SK-N-SH (cell line): ENCODE measurements around the gene CCNF. TPM values are rescaled to one million over a fixed set of nuclear protein-coding genes. Genes with fewer than 3 reads are reported as not detected.

ENCODE experiments used
- CTCF ChIA-PET: fragments of 300-600, 350-600 bp; formaldehyde crosslinking; extraction: SDS; loops from one replicate; lab custom pipeline; 2021; lab: Yijun Ruan, JAX
- POLR2A ChIA-PET: fragments of 350-600 bp; sonication (Branson Sonifier 250); formaldehyde crosslinking; extraction: SDS; loops from one replicate; lab custom pipeline; 2020; ENCODE audit warnings: antibody characterized with exemption, inconsistent platforms; lab: Yijun Ruan, JAX
- DNase-seq: peaks from one replicate; pipeline ENCODE4 v3.0.0; 2012
- H2AFZ ChIP-seq: fragments of 200-600 bp; sonication (generic); 2 replicates; pipeline ENCODE4 v1.8.1; 2016; ENCODE audit warnings: antibody characterized with exemption, mild to moderate bottlenecking, low read depth
- H3F3A ChIP-seq: fragments of 200-600 bp; sonication (generic); replicated peaks from 2 replicates; pipeline ENCODE3; 2016; ENCODE audit warnings: antibody characterized with exemption, mild to moderate bottlenecking; ENCODE audit not compliant: insufficient read depth
- H3K27ac ChIP-seq, 2 experiments: fragments of 200-500 bp in 1 of 2; fragments of 200-600 bp in 1 of 2; sonication (Bioruptor generic) in 1 of 2; sonication (generic), shearing (Covaris generic) in 1 of 2; 2 replicates each; pipeline versions ENCODE4 v1.5.1 to v1.6.1; 2014 to 2016; ENCODE audit warnings: low read depth in 2 of 2, inconsistent platforms in 1 of 2, low read length in 1 of 2, mild to moderate bottlenecking in 1 of 2, mixed read lengths in 1 of 2
- H3K27me3 ChIP-seq: fragments of 200-600 bp; sonication (generic), shearing (Covaris generic); 2 replicates; pipeline ENCODE4 v1.6.1; 2016; ENCODE audit warnings: mixed run types; ENCODE audit not compliant: insufficient read depth
- H3K36me3 ChIP-seq, 2 experiments: fragments of 200-500 bp in 1 of 2; fragments of 200-600 bp in 1 of 2; sonication (Bioruptor generic) in 1 of 2; sonication (generic) in 1 of 2; replicated peaks in 1 of 2; 2 replicates each; pipeline versions ENCODE3 to v1.5.1; 2014 to 2016; ENCODE audit warnings: low read length in 1 of 2, mild to moderate bottlenecking in 1 of 2; ENCODE audit not compliant: insufficient read depth in 2 of 2, control insufficient read depth in 1 of 2
- H3K4me1 ChIP-seq, 2 experiments: fragments of 200-500 bp in 1 of 2; fragments of 200-600 bp in 1 of 2; sonication (Bioruptor generic) in 1 of 2; sonication (generic), shearing (Covaris generic) in 1 of 2; 2 replicates each; pipeline versions ENCODE4 v1.5.1 to v1.6.1; 2014 to 2016; ENCODE audit warnings: low read depth in 1 of 2, low read length in 1 of 2, mixed run types in 1 of 2; ENCODE audit not compliant: insufficient read depth in 2 of 2, control insufficient read depth in 1 of 2
- H3K4me2 ChIP-seq: fragments of 200-600 bp; sonication (generic), shearing (Covaris generic); 2 replicates; pipeline ENCODE4 v1.6.1; 2017; ENCODE audit warnings: mixed run types
- H3K4me3 ChIP-seq, 2 experiments: fragments of 200-500 bp in 1 of 2; fragments of 200-600 bp in 1 of 2; sonication (Bioruptor generic) in 1 of 2; sonication (generic), shearing (Covaris generic) in 1 of 2; 2 replicates each; pipeline versions ENCODE4 v1.5.1 to v1.8.1; 2014 to 2016; ENCODE audit warnings: low read depth in 2 of 2, inconsistent platforms in 1 of 2, low read length in 1 of 2, mild to moderate bottlenecking in 1 of 2, mixed read lengths in 1 of 2, moderate library complexity in 1 of 2
- H3K79me2 ChIP-seq: fragments of 200-600 bp; sonication (generic); 2 replicates; pipeline ENCODE4 v1.8.1; 2017; ENCODE audit warnings: mild to moderate bottlenecking; ENCODE audit not compliant: insufficient read depth
- H3K9ac ChIP-seq: fragments of 200-600 bp; sonication (generic); 2 replicates; pipeline ENCODE4 v1.6.1; 2017; ENCODE audit warnings: mixed run types
- H3K9me2 ChIP-seq: fragments of 200-600 bp; sonication (generic); 2 replicates; pipeline ENCODE4 v1.6.1; 2017; ENCODE audit warnings: mixed run types
- H3K9me3 ChIP-seq: fragments of 200-600 bp; sonication (generic); 2 replicates; pipeline ENCODE4 v1.6.1; 2017; ENCODE audit warnings: mixed run types, mild to moderate bottlenecking, moderate library complexity
- H4K20me1 ChIP-seq: fragments of 200-600 bp; sonication (generic); 2 replicates; pipeline ENCODE4 v1.6.1; 2017; ENCODE audit warnings: mild to moderate bottlenecking, mixed run types; ENCODE audit not compliant: insufficient read depth
- EZH2phosphoT487 ChIP-seq: fragments of 200-600 bp; sonication (generic); IDR thresholded peaks from 2 replicates; pipeline ENCODE4 v1.6.1; 2017; ENCODE audit warnings: low read depth, mixed run types, mild to moderate bottlenecking, antibody characterized with exemption, moderate library complexity, borderline replicate concordance
- FOSL2 ChIP-seq: IDR thresholded peaks from 2 replicates; pipeline ENCODE4 v1.4.0; 2012; ENCODE audit warnings: low read depth, mild to moderate bottlenecking, moderate library complexity, borderline replicate concordance
- FOXJ3 ChIP-seq: sonication (generic); formaldehyde crosslinking; IDR thresholded peaks from 2 replicates; pipeline ENCODE4 v1.5.1; 2020; ENCODE audit warnings: mild to moderate bottlenecking, missing genetic modification reagents
- GABPA ChIP-seq: IDR thresholded peaks from 2 replicates; pipeline ENCODE4 v1.4.0; 2012; ENCODE audit warnings: low read depth, mild to moderate bottlenecking
- NFIC ChIP-seq: IDR thresholded peaks from 2 replicates; pipeline ENCODE4 v1.4.0; 2012; ENCODE audit warnings: borderline replicate concordance
- POLR2AphosphoS5 ChIP-seq: IDR thresholded peaks from 2 replicates; pipeline ENCODE4 v1.6.1; 2012; ENCODE audit warnings: low read depth, low read length
- RAD21 ChIP-seq: IDR thresholded peaks from 2 replicates; pipeline ENCODE4 v1.6.1; 2012; ENCODE audit warnings: mild to moderate bottlenecking, low read length
- TEAD4 ChIP-seq: IDR thresholded peaks from 2 replicates; pipeline ENCODE4 v1.4.0; 2012; ENCODE audit warnings: mild to moderate bottlenecking, borderline replicate concordance; ENCODE audit not compliant: insufficient read depth
- YY1 ChIP-seq: IDR thresholded peaks from 2 replicates; pipeline ENCODE4 v1.4.0; 2012; ENCODE audit warnings: low read depth, mild to moderate bottlenecking
- WGBS: methylation state at CpG from one replicate; pipeline ENCODE4 v1.1.6; 2017; ENCODE audit warnings: low lambda C conversion rate; 5-methylcytosine and 5-hydroxymethylcytosine counted together
- polyA plus RNA-seq, 3 experiments: library from polyadenylated mRNA; depleted of rRNA; stranded (reverse); fragments of >200 nt; gene quantifications; 2 replicates each; pipeline ENCODE4 v1.2.3, GENCODE V29; 2012
- TF ChIP-seq, protein P1 (sequence below): IDR thresholded peaks from 2 replicates; pipeline ENCODE4 v1.4.0; 2012; ENCODE audit warnings: low read depth, borderline replicate concordance
- TF ChIP-seq, protein P2 (sequence below): fragments of 150-350 bp; IDR thresholded peaks from 2 replicates; pipeline ENCODE4 v1.6.1; 2016; ENCODE audit warnings: mild to moderate bottlenecking, low read depth, low read length
- TF ChIP-seq, protein P3 (sequence below): fragments of 200-600 bp; sonication (generic); IDR thresholded peaks from 2 replicates; pipeline ENCODE4 v1.6.1; 2017; ENCODE audit warnings: antibody characterized with exemption, mild to moderate bottlenecking, moderate library complexity

Gene CCNF
- polyA plus RNA-seq, 1 of the 3 experiments (the other 2 are of a cell fraction) = 4.6 TPM

DNA sequence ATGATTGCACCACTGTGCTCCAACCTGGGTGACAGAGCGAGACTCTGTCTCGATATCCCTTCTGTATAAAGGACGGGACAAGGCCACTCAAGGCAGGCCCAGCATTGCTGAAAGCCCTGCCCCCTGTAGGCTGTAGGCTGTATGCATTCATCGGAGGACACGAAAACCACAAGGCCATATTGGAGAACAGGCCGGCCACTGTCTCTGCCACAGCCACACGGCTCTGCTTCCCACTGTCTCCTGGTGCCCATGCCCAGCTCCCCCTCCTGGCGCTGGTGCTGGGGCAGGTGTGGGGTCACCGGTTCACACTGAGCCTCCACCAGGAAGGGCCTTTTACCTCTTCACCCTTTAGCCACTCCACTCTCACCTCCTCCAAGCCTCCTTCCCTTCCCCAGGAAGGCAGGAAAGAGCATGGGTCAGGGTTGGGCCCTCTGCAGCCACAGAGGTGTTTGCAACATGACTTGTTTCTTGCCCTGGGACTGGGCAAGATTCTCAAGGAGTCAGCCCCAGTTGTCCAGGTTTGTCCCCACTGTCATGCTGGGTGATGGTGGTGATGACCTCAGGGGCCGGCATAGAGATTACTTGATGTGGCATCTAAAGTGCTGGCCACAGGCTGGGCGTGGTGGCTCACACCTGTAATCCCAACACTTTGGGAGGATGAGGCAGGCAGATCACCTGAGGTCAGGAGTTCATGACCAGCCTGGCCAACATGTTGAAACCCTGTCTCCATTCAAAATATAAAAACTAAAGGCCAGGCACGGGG, 36.6 kb downstream of the CCNF start:
- Histone ChIP-seq H3K4me2 (no peak overlapping the region), H3F3A (peaks cover 13% of the 10 kb centered on the region), H3K9me3 (no peaks in the 10 kb centered on the region), H3K9me2 (no peaks in the 10 kb centered on the region), H3K4me3 (no peak overlapping the region), H4K20me1 (no peaks in the 10 kb centered on the region), H3K27ac (no peak overlapping the region), H3K27me3 (no peaks in the 10 kb centered on the region), H3K9ac (no peak overlapping the region), H3K4me1 (peaks cover 11 to 48% of the 10 kb centered on the region in 2 experiments), H2AFZ (no peak overlapping the region), H3K36me3 (no peaks in the 10 kb centered on the region), H3K79me2 (peaks cover 8% of the 10 kb centered on the region; the same call in 1 of the 2 replicates)
- no peak for TF ChIP-seq EZH2phosphoT487
- TF ChIP-seq, protein P1, sequence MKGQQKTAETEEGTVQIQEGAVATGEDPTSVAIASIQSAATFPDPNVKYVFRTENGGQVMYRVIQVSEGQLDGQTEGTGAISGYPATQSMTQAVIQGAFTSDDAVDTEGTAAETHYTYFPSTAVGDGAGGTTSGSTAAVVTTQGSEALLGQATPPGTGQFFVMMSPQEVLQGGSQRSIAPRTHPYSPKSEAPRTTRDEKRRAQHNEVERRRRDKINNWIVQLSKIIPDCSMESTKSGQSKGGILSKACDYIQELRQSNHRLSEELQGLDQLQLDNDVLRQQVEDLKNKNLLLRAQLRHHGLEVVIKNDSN = no peak
- TF ChIP-seq, protein P2, sequence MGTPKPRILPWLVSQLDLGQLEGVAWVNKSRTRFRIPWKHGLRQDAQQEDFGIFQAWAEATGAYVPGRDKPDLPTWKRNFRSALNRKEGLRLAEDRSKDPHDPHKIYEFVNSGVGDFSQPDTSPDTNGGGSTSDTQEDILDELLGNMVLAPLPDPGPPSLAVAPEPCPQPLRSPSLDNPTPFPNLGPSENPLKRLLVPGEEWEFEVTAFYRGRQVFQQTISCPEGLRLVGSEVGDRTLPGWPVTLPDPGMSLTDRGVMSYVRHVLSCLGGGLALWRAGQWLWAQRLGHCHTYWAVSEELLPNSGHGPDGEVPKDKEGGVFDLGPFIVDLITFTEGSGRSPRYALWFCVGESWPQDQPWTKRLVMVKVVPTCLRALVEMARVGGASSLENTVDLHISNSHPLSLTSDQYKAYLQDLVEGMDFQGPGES = no peak
- TF ChIP-seq RAD21 = peak; percentile 28; the same call in 1 of the 2 replicates
- TF ChIP-seq FOXJ3 (CRISPR knock-in tag) = no peak
- TF ChIP-seq NFIC = no peak
- TF ChIP-seq YY1 = no peak
- no peak for TF ChIP-seq TEAD4
- TF ChIP-seq GABPA = no peak
- 0 out of 2 replicates have a peak, but pooled peaks have one; percentile 8 for TF ChIP-seq POLR2AphosphoS5
- TF ChIP-seq, protein P3, sequence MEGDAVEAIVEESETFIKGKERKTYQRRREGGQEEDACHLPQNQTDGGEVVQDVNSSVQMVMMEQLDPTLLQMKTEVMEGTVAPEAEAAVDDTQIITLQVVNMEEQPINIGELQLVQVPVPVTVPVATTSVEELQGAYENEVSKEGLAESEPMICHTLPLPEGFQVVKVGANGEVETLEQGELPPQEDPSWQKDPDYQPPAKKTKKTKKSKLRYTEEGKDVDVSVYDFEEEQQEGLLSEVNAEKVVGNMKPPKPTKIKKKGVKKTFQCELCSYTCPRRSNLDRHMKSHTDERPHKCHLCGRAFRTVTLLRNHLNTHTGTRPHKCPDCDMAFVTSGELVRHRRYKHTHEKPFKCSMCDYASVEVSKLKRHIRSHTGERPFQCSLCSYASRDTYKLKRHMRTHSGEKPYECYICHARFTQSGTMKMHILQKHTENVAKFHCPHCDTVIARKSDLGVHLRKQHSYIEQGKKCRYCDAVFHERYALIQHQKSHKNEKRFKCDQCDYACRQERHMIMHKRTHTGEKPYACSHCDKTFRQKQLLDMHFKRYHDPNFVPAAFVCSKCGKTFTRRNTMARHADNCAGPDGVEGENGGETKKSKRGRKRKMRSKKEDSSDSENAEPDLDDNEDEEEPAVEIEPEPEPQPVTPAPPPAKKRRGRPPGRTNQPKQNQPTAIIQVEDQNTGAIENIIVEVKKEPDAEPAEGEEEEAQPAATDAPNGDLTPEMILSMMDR = peak; percentile 44
- TF ChIP-seq FOSL2 = no peak
- CTCF ChIA-PET = interaction anchor here (0.6 to 0.7 kb wide), 2 partner anchors 35 to 44 kb away, joined by 3 read pairs; no protein-coding TSS in a partner anchor
- POLR2A ChIA-PET = interaction anchor here (0.6 kb wide), 1 partner anchor 1083 kb away, joined by 4 read pairs; no protein-coding TSS in a partner anchor
- DNase-seq = no peak
- WGBS = 87% methylated on average over 7 of the region's 12 CpGs
